Measurements from ENCODE around the gene MYRIP.

MYRIP gene

GRCh38 chr3:39965461-39965860 lies 156.1 kb downstream of the MYRIP start:
- TF ChIP-seq MAX (IDR thresholded peaks at IDR 0.05; ENCODE audit: low read depth, low read length) (no peak), CTCF (IDR thresholded peaks at IDR 0.05; ENCODE audit: low read depth, low read length) (no peak), MYC (IDR thresholded peaks at IDR 0.05; ENCODE audit: low read depth, low read length) (no peak), POLR2A (IDR thresholded peaks at IDR 0.05; ENCODE audit: extremely low read depth, insufficient read length) (no peak)
- no peak overlapping the region for H3K4me3 ChIP-seq (ENCODE audit: low read depth, low read length)
- DNase-seq (ENCODE audit: low read depth): no peak

- TF ChIP-seq POLR2A (IDR thresholded peaks at IDR 0.05; ENCODE audit: extremely low read depth, insufficient read length) (no peak), MYC (IDR thresholded peaks at IDR 0.05; ENCODE audit: low read depth, low read length) (no peak), MAX (IDR thresholded peaks at IDR 0.05; ENCODE audit: low read depth, low read length) (no peak), CTCF (IDR thresholded peaks at IDR 0.05; ENCODE audit: low read depth, low read length) (no peak)
- DNase-seq (ENCODE audit: low read depth): no peak
Observed at GRCh38 chr3:39965997-39966396, 156.6 kb downstream of the MYRIP start.

GRCh38 chr3:39970982-39971381 lies 161.6 kb downstream of the MYRIP start:
- H3K4me3 ChIP-seq (ENCODE audit: low read depth, low read length): no peak overlapping the region
- TF ChIP-seq MAX (IDR thresholded peaks at IDR 0.05; ENCODE audit: low read depth, low read length) (no peak), CTCF (IDR thresholded peaks at IDR 0.05; ENCODE audit: low read depth, low read length) (no peak), MYC (IDR thresholded peaks at IDR 0.05; ENCODE audit: low read depth, low read length) (no peak), POLR2A (IDR thresholded peaks at IDR 0.05; ENCODE audit: extremely low read depth, insufficient read length) (no peak)
- DNase-seq (ENCODE audit: low read depth): no peak

More at GRCh38 chr3:39965997-39966396, 156.6 kb downstream of the MYRIP start:
- H3K4me3 ChIP-seq (ENCODE audit: low read depth, low read length): no peak overlapping the region

- no peak for DNase-seq (ENCODE audit: low read depth)
- TF ChIP-seq MYC (IDR thresholded peaks at IDR 0.05; ENCODE audit: low read depth, low read length): no peak
- no peak for TF ChIP-seq CTCF (IDR thresholded peaks at IDR 0.05; ENCODE audit: low read depth, low read length)
- TF ChIP-seq POLR2A (IDR thresholded peaks at IDR 0.05; ENCODE audit: extremely low read depth, insufficient read length): no peak
- no peak for TF ChIP-seq MAX (IDR thresholded peaks at IDR 0.05; ENCODE audit: low read depth, low read length)
- no peak overlapping the region for H3K4me3 ChIP-seq (ENCODE audit: low read depth, low read length)
Observed at GRCh38 chr3:39971559-39972031, 162.2 kb downstream of the MYRIP start.

- DNase-seq (ENCODE audit: low read depth): no peak
- TF ChIP-seq POLR2A (IDR thresholded peaks at IDR 0.05; ENCODE audit: extremely low read depth, insufficient read length) (no peak), MAX (IDR thresholded peaks at IDR 0.05; ENCODE audit: low read depth, low read length) (no peak)
- H3K4me3 ChIP-seq (ENCODE audit: low read depth, low read length): no peak overlapping the region
Observed at GRCh38 chr3:39972508-39972907, 163.1 kb downstream of the MYRIP start.

GRCh38 chr3:39977058-39977794 lies 167.8 kb downstream of the MYRIP start:
- no peak for DNase-seq (ENCODE audit: low read depth)
- H3K4me3 ChIP-seq (ENCODE audit: low read depth, low read length): no peak overlapping the region
- TF ChIP-seq CTCF (IDR thresholded peaks at IDR 0.05; ENCODE audit: low read depth, low read length) (no peak), POLR2A (IDR thresholded peaks at IDR 0.05; ENCODE audit: extremely low read depth, insufficient read length) (no peak), MYC (IDR thresholded peaks at IDR 0.05; ENCODE audit: low read depth, low read length) (no peak), MAX (IDR thresholded peaks at IDR 0.05; ENCODE audit: low read depth, low read length) (no peak)
